Measurements from ENCODE around the gene LRP1.

The LRP1 gene

DNA sequence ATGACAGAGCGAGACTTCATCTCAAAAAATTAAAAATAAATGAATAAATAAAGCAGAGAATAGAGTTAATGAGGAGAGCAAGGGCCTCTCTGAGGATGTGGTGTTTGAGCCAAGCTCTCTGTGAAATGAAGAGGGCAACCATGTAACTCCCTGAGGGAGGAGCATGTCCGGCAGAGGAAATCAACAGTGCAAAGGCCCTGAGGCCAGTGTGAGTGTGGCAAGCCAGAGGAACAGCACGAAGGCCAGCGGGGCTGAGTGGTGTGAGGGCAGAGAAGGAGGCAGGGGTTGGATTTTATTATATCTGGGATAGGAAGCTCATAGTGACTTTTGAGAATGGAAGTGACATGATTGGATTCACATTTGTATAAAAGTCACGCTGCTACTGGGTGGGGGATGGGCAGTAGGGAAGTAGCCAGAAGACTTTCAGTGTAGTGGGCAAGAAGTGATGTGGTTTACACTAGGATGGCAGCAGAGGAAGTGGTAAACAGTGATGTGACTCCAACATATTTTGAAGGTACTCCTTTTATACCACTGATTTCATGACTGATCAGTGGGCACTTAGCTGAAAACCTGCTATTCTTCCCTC is 29.4 kb downstream of the LRP1 start:
- DNase-seq = no peak

DNA sequence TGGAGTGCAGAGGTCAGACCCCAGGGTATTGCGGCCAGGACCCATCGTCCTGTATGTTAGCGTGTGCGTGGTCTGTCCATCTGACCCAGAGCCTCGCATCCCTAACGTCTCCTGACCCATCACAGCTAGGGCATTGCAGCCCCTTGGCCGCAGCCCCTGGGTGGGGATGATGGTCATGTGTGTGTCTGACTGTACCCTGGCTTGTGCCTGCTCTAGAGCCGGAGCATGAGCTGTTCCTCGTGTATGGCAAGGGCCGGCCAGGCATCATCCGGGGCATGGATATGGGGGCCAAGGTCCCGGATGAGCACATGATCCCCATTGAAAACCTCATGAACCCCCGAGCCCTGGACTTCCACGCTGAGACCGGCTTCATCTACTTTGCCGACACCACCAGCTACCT is 29.9 kb downstream of the LRP1 start:
- DNase-seq = no peak

DNA sequence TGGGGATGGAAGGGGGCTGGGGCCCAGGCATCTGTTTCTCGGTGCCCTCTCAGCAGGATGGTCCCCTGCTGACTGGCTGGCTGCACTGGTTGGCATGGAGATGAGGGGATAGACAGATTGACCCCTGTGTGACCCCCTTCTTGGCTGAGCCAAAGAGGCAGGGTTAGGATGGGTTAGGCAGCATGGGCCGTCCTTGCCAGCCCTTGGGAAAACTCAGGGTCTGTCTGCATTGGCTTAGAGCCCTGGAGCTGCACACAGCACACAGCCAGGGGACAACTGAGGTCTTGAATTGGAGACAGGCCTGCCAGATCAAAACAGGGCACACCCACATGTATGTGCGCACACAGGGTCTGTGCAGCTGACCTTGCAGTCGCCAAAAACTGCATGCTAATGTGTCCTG is 30.4 kb downstream of the LRP1 start:
- DNase-seq = peak in 1 of 2 experiments; percentile 22

DNA sequence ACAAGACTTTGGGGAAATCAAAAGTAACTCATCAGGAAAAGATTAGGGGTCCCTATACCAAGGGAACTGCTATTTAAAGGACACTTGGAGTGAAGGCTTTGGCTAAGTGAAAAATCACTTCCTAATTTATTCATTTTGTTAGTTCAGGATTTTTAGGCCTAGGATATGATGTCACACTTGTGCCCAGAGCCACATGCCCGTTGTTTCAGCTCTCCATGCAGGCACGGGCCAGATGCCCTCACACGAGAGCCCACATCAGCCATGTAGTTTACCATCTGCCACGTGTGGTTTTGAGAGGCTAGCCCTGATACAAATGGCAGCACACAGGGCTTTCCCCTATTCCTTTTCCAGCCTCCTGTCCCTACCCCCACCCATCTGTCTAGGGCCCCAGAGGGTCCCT is 31.0 kb downstream of the LRP1 start:
- no peak for DNase-seq

GRCh38 chr12:57160040-57160439 is 31.8 kb downstream of the LRP1 start:
- no peak for DNase-seq

- no peak for DNase-seq
Observed at GRCh38 chr12:57160741-57161140, 32.5 kb downstream of the LRP1 start.

DNA sequence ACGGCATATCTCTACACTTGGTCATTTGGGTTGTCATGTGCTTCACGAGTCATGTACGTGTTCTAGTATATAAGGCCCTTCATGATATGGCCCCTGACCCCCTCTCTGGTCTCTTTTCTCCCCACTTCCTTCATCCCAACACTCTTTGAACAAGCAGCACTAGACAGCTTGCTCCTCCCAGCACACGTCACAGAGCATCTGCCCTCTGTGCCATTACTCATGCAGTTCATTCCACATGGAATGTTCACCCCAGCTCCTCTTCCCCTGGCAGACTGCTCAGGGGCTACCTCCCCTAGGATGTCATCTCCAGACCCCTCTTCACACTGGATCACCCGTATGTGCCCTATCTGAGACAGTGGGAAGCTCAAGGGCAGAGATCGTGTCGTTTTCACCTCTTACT is 33.2 kb downstream of the LRP1 start:
- no peak for DNase-seq

GRCh38 chr12:57162553-57163125 is 34.4 kb downstream of the LRP1 start:
- no peak for DNase-seq

DNA sequence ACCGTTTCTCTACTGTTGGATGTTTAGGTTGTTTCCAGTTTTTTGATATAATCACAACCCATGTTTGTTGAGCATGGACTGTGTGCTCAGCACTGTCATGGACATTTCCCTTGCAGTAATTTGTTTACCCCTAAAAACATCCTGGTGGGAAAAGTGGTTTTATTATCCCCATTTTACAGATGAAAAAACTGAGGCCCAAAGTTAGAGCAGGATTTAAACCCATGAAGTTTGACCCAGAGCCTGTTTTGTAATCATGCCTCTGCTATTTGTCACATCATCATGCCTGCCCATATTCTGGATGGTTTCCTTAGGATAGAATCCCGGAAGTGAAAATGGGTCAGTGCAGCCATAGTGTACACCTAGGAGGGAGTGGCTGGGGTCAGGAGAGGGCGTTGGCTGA is 36.2 kb downstream of the LRP1 start:
- no peak for DNase-seq

- DNase-seq = no peak
Observed at GRCh38 chr12:57164966-57165625, 36.8 kb downstream of the LRP1 start.

GRCh38 chr12:57165741-57166140 is 37.5 kb downstream of the LRP1 start:
- no peak for DNase-seq

DNA sequence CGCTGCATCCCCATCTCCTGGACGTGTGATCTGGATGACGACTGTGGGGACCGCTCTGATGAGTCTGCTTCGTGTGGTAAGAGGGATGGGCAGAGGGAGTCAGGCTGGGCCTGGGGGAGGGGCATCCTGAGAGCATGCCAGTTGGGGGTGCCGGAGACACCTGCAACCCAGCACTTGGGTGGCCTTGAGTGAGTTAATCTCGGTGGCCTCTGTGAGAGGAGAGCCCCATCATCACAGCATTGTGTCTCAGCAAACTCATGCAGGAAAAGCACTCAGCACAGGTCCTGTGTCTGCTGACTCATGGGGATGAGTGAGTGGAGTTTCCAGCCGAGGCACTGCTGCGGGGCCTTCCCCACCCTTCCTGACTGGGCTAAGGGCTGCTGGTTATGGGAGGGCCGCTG is 38.7 kb downstream of the LRP1 start:
- DNase-seq = no peak

DNA sequence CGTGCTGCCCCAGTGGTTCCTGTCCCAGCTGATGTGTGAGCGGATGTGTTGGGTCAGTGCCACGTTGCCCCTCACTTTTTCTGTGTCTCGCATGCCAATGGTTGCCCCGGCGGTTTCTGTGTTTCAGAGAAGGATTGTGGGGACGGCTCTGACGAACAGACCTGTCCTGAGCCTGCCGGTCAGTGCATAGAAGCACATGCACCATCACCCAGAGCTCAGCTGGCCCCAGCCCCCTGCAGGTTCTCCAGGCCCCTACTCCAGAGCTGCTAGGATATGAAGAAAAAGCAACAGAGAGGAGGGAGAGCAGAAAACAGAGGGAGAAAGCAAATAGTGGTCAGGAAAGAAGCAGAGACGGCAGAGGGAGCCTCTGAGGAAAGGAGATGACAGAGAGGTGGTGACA is 39.8 kb downstream of the LRP1 start:
- DNase-seq = no peak

DNA sequence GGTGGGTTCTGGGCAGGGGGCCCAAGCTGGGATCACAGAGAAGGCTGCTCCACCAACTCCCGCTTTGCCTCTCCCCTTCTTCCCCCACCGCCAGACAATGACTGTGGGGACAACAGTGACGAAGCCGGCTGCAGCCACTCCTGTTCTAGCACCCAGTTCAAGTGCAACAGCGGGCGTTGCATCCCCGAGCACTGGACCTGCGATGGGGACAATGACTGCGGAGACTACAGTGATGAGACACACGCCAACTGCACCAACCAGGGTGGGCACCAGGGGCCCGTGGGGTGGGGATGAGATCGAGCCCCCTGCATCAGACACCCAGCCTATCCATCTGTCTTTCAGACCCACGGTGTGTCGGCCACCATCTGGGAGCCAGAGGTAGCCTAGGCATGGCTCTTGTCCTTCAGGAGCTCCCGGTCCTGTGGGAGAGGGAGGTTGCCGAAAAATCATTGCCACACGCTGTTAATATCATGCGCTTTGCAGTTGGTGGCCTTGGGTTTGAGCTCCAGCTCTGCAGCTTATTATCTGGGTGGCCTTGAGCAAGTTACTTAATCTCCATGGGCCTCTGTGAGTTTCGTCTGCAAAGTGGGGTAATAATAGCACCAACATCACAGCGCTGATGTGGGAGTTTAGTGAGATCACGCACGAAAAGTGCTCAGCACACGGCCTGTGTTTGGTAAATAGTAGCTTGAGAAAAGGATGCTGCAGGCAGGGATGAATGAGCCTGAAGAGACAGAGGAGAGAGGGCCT is 40.9 kb downstream of the LRP1 start:
- DNase-seq = no peak

- DNase-seq = no peak
Observed at GRCh38 chr12:57169969-57170368, 41.7 kb downstream of the LRP1 start.

- DNase-seq = no peak
Observed at GRCh38 chr12:57170408-57170807, 42.1 kb downstream of the LRP1 start.

GRCh38 chr12:57170927-57171326 is 42.6 kb downstream of the LRP1 start:
- DNase-seq = no peak

GRCh38 chr12:57171668-57172067 is 43.4 kb downstream of the LRP1 start:
- DNase-seq = no peak

- DNase-seq = no peak
Observed at GRCh38 chr12:57173089-57173488, 44.8 kb downstream of the LRP1 start.

DNA sequence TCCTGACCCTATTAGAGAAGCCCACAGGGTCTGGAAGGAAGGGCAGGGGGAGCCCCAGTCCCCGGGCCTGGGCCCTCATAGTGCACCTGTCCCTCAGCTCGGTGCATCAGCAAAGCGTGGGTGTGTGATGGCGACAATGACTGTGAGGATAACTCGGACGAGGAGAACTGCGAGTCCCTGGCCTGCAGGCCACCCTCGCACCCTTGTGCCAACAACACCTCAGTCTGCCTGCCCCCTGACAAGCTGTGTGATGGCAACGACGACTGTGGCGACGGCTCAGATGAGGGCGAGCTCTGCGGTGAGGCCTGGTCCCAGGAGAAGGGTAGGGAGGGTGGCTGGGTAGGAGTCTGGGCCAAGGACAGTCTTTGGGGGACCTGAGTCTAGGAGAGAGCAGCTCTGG is 45.4 kb downstream of the LRP1 start:
- DNase-seq = no peak

GRCh38 chr12:57175428-57176138 is 47.3 kb downstream of the LRP1 start:
- no peak for DNase-seq

- no peak for DNase-seq
Observed at GRCh38 chr12:57176139-57176477, 47.8 kb downstream of the LRP1 start.

GRCh38 chr12:57176846-57177245 is 48.6 kb downstream of the LRP1 start:
- DNase-seq = no peak

- DNase-seq = no peak
Observed at GRCh38 chr12:57177354-57177753, 49.1 kb downstream of the LRP1 start.

All from NCI-H446 (cell line).